Occipital lobe (tissue), 1 donor: Measurements from ENCODE around the gene BAIAP2L1. TPM values are rescaled to one million over a fixed set of nuclear protein-coding genes. Genes with fewer than 3 reads are reported as not detected.

Experiments used
- total RNA-seq: library from RNA; depleted of rRNA; stranded (reverse); fragments of >200 nt; gene quantifications from one replicate; pipeline ENCODE4 v1.2.3, GENCODE V29; 2014

Gene BAIAP2L1
- total RNA-seq, 1 donor from 2014 or later, result 0.16 TPM

Other genes with a start within 250 kb of the BAIAP2L1 start
- gene BHLHA15, start 189.7 kb downstream of the BAIAP2L1 start, total RNA-seq, result 10.0 TPM
- gene TECPR1, start 148.9 kb downstream of the BAIAP2L1 start, total RNA-seq, result 41.5 TPM
- 21.4 TPM for gene BRI3, start 119.4 kb downstream of the BAIAP2L1 start, total RNA-seq
- 5.8 TPM for gene NPTX2, start 216.2 kb upstream of the BAIAP2L1 start, total RNA-seq